Renal cortex interstitium (tissue), 11 donors: ENCODE measurements around the gene WIPF3. TPM values are rescaled to one million over a fixed set of nuclear protein-coding genes. Genes with fewer than 3 reads are reported as not detected.

ENCODE experiments used
- DNase-seq, 11 donors: peaks; one replicate each; pipeline ENCODE4 v3.0.0-alpha.2; 2013; ENCODE audit warnings: low read depth in 9 of 11, low spot score in 4 of 11; ENCODE audit errors: extremely low read depth in 1 of 11
- polyA plus RNA-seq, 3 donors: library from polyadenylated mRNA; unstranded; fragments of 120-200 nt; gene quantifications; one replicate each; pipeline ENCODE4 v1.2.1, GENCODE V29; 2013; ENCODE audit not compliant: insufficient read length in 3 of 3

The WIPF3 gene
- polyA plus RNA-seq, 3 donors, result 5.4 to 5.8 (median 5.6) TPM

GRCh38 chr7:29840701-29841100 is 34.4 kb downstream of the WIPF3 start:
- no peak for DNase-seq

GRCh38 chr7:29841926-29842701 is 35.8 kb downstream of the WIPF3 start:
- no peak for DNase-seq

GRCh38 chr7:29843093-29843492 is 36.8 kb downstream of the WIPF3 start:
- DNase-seq, result no peak

GRCh38 chr7:29843726-29844125 is 37.4 kb downstream of the WIPF3 start:
- no peak for DNase-seq

- DNase-seq, result no peak
These were observed 38.3 kb downstream of the WIPF3 start for GRCh38 chr7:29844559-29844958.

- DNase-seq, result no peak
These were observed 41.2 kb downstream of the WIPF3 start for GRCh38 chr7:29847496-29847895.

GRCh38 chr7:29847916-29848315 is 41.6 kb downstream of the WIPF3 start:
- DNase-seq, result no peak

GRCh38 chr7:29848941-29849340 is 42.6 kb downstream of the WIPF3 start:
- DNase-seq, result no peak

- no peak for DNase-seq
These were observed 45.2 kb downstream of the WIPF3 start for GRCh38 chr7:29851487-29851886.

GRCh38 chr7:29852457-29852856 is 46.1 kb downstream of the WIPF3 start:
- no peak for DNase-seq

- no peak for DNase-seq
These were observed 46.8 kb downstream of the WIPF3 start for GRCh38 chr7:29853072-29853471.

- peak in 6 of 11 donors; percentile 7 to 42 (median 24) for DNase-seq
These were observed 47.5 kb downstream of the WIPF3 start for GRCh38 chr7:29853789-29854188.

GRCh38 chr7:29854257-29854938 is 48.1 kb downstream of the WIPF3 start:
- no peak for DNase-seq

GRCh38 chr7:29857654-29858053 is 51.3 kb downstream of the WIPF3 start:
- DNase-seq, result no peak

GRCh38 chr7:29858191-29858951 is 52.1 kb downstream of the WIPF3 start:
- DNase-seq, result no peak

- DNase-seq, result no peak
These were observed 52.8 kb downstream of the WIPF3 start for GRCh38 chr7:29859104-29859503.

GRCh38 chr7:29859524-29860185 is 53.3 kb downstream of the WIPF3 start:
- no peak for DNase-seq

GRCh38 chr7:29860186-29860585 is 53.9 kb downstream of the WIPF3 start:
- DNase-seq, result no peak

- no peak for DNase-seq
These were observed 55.6 kb downstream of the WIPF3 start for GRCh38 chr7:29861884-29862283.
